Measurements from ENCODE around the gene BHMT2.

- TF ChIP-seq POLR2A (IDR thresholded peaks at IDR 0.05; ENCODE audit: low read length) (no peak), GATA1 (IDR thresholded peaks at IDR 0.05; ENCODE audit: low read depth, low read length) (no peak)
These were observed at the start of gene BHMT2, which contains the start of gene DMGDH for GRCh38 chr5:79069488-79070349.

Data from erythroblast (primary cell).